Natural killer cell treated with Interleukin-12 subunit alpha and Interleukin-12 subunit beta and Interleukin-15 and Interleukin-18, amount 100 ng/mL, for 72 hours (primary cell): ENCODE measurements around the gene GLYR1. TPM values are rescaled to one million over a fixed set of nuclear protein-coding genes. Genes with fewer than 3 reads are reported as not detected.

Experiments used
- ATAC-seq, 2 donors: fragments of 150-1000 bp; cut with Tn5 transposase in 1 of 2; sonication (Bioruptor Pico), chemical (Tn5 transposase) in 1 of 2; 2 replicates each; pipeline ENCODE4 v1.10.0; 2021
- DNase-seq: peaks from one replicate; pipeline ENCODE4 v3.0.0; 2022; ENCODE audit warnings: low spot score
- H3K27ac Mint-ChIP-seq, 2 donors: 1 replicate in 1 of 2; 2 replicates in 1 of 2; pipeline ENCODE4 v1.8.0; 2022; ENCODE audit warnings: mixed read lengths in 2 of 2, mild to moderate bottlenecking in 1 of 2, moderate library complexity in 1 of 2
- H3K27me3 Mint-ChIP-seq, 2 donors: 1 replicate in 1 of 2; 2 replicates in 1 of 2; pipeline ENCODE4 v1.8.0; 2022; ENCODE audit warnings: mixed read lengths in 2 of 2
- H3K36me3 Mint-ChIP-seq: one replicate; pipeline ENCODE4 v1.8.0; 2022; ENCODE audit warnings: mixed read lengths
- H3K4me1 Mint-ChIP-seq, 2 donors: 1 replicate in 1 of 2; 2 replicates in 1 of 2; pipeline ENCODE4 v1.8.0; 2022; ENCODE audit warnings: low read depth in 2 of 2, mixed read lengths in 2 of 2, mild to moderate bottlenecking in 1 of 2
- H3K4me3 Mint-ChIP-seq: one replicate; pipeline ENCODE4 v1.8.0; 2022; ENCODE audit warnings: mixed read lengths
- H3K9me3 Mint-ChIP-seq: 2 replicates; pipeline ENCODE4 v1.8.0; 2022; ENCODE audit warnings: mixed read lengths
- total RNA-seq, 2 donors: library from RNA; stranded (reverse); gene quantifications; one replicate each; pipeline ENCODE4 v1.2.3, GENCODE V29; 2022

GLYR1 gene
- total RNA-seq, 2 donors from 2014 or later, result 126 to 156 TPM

DNA sequence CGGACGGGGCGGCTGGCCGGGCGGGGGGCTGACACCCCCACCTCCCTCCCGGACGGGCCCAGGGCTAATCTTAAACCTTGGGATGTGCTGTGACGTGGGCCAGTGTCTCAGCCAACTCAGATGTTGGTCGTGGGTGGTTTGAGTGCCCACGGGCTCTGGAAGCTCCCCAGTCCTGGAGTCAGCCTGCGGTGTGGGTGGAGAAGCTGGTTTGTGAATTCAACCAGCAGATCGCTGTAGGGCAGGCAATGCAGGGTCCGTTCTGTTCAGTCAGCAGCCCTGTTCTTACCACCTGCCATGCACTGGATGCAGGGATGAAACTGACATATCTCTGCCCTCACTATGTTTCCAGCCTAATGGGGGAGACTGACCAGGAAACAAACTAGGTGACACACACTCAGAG is 72.1 kb downstream of the GLYR1 start:
- peaks cover 0 to 2% of the 10 kb centered on the region in 2 donors for H3K27me3 Mint-ChIP-seq
- peaks cover under 1% of the 10 kb centered on the region in 2 donors for H3K4me1 Mint-ChIP-seq
- no peak overlapping the region for H3K27ac Mint-ChIP-seq
- no peak overlapping the region for H3K4me3 Mint-ChIP-seq
- H3K36me3 Mint-ChIP-seq, result no peaks in the 10 kb centered on the region
- DNase-seq (no peak), ATAC-seq (peak; percentile 6 to 22)
- no peaks in the 10 kb centered on the region for H3K9me3 Mint-ChIP-seq

DNA sequence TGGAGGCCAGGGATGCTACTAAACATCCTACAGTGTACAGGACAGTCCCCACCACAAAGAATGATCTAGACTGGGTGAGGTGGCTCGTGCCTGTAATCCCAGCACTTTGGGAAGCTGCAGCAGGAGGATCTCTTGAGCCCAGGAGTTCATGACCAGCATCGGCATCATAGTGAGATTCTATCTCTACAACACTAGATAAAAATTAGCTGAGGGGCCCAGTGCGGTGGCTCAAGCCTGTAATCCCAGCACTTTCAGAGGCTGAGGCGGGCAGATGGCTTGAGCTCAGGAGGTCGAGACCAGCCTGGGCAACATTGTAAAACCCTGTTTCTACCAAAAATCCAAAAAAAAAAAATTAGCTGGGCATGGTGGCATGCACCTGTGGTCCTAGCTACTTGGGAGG is 74.7 kb downstream of the GLYR1 start:
- H3K4me1 Mint-ChIP-seq, result peaks cover 15 to 20% of the 10 kb centered on the region in 2 donors
- no peaks in the 10 kb centered on the region for H3K9me3 Mint-ChIP-seq
- peaks cover 0 to 2% of the 10 kb centered on the region in 2 donors for H3K27me3 Mint-ChIP-seq
- H3K27ac Mint-ChIP-seq, result no peak overlapping the region
- H3K36me3 Mint-ChIP-seq, result no peaks in the 10 kb centered on the region
- DNase-seq, result no peak
- no peak overlapping the region for H3K4me3 Mint-ChIP-seq
- ATAC-seq, result no peak

DNA sequence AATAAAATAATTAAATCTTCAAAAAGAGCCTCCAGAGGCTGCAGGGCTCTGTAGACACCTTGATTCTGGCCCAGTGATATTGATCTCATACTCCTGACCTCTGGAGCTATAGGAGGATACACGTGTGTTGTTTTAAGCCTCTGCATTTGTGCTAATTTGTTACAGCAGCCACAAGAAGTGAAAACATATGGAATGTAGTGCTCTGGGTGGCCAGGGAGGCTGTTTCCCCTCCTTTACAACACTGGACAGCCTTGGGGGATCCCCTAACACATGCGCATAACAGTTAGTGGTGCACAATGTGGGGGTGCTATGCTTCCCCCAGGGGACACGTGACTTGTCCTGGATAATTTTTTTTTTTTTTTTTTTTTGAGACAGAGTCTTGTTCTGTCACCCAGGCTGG is 75.4 kb downstream of the GLYR1 start:
- Mint-ChIP-seq H3K27me3 (peaks cover 0 to 2% of the 10 kb centered on the region in 2 donors), H3K9me3 (no peaks in the 10 kb centered on the region), H3K4me1 (peaks cover 17 to 20% of the 10 kb centered on the region in 2 donors), H3K4me3 (no peak overlapping the region), H3K27ac (no peak overlapping the region), H3K36me3 (no peaks in the 10 kb centered on the region)
- ATAC-seq (no peak), DNase-seq (no peak)

DNA sequence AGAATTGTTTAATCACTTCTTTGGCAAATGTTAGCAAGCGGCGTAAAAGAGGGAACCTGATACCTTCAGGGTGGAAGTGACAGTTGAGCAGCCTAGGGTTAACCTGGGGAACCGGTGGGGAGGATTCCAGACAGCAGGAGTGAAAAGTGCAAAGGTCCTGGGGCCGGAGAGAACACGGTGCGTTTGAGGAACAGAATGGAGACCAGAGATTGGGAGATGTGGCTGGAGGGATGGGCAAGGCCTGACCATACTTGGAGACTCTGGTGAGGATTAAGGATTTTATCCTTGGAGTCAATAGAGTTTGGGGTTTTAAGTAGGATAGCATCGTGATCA is 77.8 kb downstream of the GLYR1 start:
- ATAC-seq, result no peak
- Mint-ChIP-seq H3K4me3 (peak overlapping the region; percentile 19), H3K27ac (peak overlapping the region; percentile 77 to 92)

DNA sequence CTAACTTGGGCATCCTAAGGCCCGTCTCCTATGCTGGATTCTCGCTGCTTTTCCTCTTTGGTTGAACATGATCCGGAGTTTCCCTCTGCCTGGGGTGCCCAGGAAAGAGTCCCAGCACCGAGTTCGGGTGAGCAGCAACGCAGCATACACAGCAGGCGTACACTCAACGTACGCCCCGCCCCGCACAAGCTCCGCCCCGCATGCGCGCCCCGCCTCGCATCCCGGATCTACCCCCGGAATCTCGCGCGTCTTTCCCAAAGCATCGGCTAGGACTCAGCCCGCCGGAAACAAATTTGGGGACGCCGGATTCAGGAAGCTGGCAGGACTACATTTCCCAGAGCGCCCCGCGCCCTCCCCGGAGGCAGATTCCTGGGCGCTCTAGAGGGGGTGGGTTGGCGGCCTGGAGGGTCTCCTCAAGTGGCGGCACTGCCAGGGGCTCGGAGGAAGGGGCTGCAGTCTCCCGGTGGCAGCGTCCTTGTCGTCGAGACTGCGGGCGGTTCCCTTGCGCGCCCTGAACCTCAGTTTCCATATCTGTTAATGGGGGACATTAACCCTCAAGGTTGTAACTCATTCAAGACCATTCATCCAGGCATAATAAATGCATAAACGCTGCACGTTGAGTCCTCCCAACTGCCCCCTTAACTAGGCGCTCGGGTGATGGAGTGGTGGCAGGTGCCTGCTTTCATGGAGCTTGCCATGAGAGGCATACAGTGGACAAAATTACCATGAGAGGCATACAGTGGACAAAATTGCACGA is 78.4 kb downstream of the GLYR1 start:
- peak; percentile 89 for DNase-seq
- Mint-ChIP-seq H3K4me1 (peaks cover 21 to 26% of the 10 kb centered on the region in 2 donors), H3K27ac (peak overlapping the region; percentile 77 to 92), H3K36me3 (no peaks in the 10 kb centered on the region), H3K4me3 (peak overlapping the region; percentile 97), H3K27me3 (no peaks in the 10 kb centered on the region), H3K9me3 (no peaks in the 10 kb centered on the region)
- ATAC-seq, result peak; percentile 80 to 87

More for the DNA sequence above, 77.8 kb downstream of the GLYR1 start:
- Mint-ChIP-seq H3K4me1 (peaks cover 21 to 26% of the 10 kb centered on the region in 2 donors), H3K27me3 (no peaks in the 10 kb centered on the region), H3K9me3 (no peaks in the 10 kb centered on the region), H3K36me3 (no peaks in the 10 kb centered on the region)
- no peak for DNase-seq

DNA sequence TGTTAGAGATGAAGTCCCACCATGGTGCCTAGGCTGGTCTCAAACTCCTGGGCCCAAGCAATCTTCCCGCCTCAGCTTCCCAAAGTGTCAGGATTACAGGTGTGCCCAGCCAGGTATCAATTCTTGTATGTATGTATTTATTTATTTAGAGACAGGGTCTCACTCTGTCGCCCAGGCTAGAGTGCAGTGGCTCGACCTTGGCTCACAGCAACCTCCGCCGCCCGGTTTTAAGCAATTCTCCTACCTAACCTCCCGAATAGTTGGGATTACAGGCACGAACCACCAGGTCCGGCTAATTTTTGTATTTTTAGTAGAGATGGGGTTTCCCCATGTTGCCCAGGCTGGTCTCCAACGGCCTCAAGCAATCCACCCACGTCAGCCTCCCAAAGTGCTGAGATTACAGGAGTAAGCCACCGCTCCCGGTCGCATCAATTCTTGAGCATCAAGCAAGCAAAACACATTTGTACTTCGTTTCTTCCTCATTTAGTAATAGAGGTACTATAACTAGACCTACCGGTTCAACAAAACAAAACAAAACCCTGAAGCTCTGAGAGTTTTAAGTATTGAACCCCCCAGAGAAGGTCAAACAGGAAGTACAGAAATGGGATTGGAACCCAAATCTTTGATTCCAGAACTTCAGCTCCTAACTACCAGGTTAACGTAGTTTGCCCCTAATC is 79.1 kb downstream of the GLYR1 start:
- no peak for ATAC-seq
- Mint-ChIP-seq H3K36me3 (no peaks in the 10 kb centered on the region), H3K27me3 (no peaks in the 10 kb centered on the region), H3K27ac (peak overlapping the region; percentile 77 to 92), H3K4me3 (peak overlapping the region; percentile 97), H3K4me1 (peaks cover 21 to 26% of the 10 kb centered on the region in 2 donors), H3K9me3 (no peaks in the 10 kb centered on the region)
- no peak for DNase-seq

DNA sequence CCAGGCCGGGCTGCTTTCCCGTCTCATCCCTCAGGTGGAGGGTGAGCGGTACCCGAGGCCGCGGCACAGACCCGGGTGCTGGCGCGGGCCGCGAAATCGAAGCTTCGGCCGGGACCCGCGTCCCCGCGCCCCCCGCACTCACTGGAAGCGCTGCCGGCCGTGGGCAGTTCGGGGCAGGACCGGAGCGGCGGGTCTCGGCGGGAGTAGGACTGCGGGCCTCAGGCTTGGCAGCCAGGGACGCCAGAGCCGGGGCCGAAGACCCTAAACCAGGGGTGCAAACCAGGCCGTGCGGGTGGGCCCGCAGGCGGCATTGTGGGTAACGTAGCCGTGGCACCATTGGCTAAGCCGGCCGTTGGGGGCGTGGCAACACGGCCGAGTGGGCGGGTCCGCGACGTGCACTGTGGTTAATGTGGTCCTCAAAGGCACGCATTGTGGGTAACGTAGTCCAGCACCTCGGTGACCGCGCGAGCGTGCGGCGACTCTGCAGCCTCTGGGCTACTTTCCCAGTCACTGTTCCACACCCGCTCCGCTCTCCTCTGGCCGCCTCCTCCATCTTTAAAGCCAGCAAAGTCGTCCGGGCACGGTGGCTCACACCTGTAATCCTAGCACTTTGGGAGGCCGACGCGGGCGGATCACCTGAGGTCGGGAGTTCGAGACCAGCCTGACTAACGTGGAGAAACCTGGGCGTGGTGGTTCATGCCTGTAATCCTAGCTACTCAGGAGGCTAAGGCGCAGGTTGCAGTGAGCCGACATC is 80.0 kb downstream of the GLYR1 start, which contains the start of gene ZNF500:
ZNF500 (minus strand) TSS at position 288 of the 754 bp plus-strand sequence. CDS start 1,184 bp downstream, outside the sequence.
- ATAC-seq, result peak; percentile 96
- H3K27ac Mint-ChIP-seq, result peak within 1 kb of the TSS; percentile 77 to 92
- no peaks in the 10 kb centered on the region for H3K27me3 Mint-ChIP-seq
- DNase-seq, result peak; percentile 97
- H3K9me3 Mint-ChIP-seq, result no peaks in the 10 kb centered on the region
- H3K4me3 Mint-ChIP-seq, result peak within 1 kb of the TSS; percentile 97
- H3K36me3 Mint-ChIP-seq, result no peaks in the 10 kb centered on the region
- peaks cover 23 to 26% of the 10 kb centered on the region in 2 donors for H3K4me1 Mint-ChIP-seq

DNA sequence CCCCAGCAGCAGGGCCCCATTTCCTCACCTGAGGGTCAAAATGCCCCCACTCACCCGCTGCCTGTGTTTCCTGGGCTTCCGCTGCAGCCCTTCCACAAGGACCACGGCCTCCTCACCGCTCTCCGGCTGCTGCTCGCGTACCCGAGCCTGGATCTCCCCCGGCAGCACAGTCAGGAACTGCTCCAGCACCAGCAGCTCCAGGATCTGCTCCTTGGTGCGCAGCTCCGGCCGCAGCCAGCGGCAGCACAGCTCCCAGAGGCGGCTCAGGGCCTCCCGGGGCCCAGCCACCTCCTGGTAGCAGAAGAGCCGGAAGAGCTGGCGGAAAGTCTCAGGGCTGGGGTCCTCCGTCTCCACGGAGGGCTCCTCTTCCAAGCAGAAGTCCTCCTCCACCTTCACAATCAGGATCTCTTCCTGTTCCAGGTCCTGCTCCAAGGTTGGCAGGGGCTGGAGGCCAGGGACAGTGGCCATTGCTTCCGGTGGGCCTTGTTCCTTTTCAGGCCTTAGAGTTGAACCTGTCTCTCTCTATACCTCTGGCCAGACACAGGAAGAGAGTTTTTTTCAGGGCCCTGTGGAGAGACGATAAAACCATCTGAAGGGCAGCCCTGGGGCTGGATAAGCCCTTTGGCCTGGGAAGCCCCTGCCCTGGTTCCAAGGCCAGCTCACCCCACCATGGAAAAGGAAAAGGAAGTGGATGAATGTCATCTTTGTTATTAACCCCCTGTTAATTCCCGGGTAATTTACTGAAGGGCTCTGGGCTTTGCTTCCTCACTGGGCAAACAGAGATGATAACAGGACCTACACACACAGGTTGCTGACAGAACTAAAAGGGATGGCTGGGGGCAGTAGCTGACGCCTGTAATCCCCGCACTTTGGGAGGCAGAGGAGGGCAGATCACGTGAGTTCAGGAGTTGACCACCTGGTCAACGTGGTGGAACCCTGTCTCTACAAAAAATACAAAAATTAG is 81.3 kb downstream of the GLYR1 start:
- ATAC-seq (no peak), DNase-seq (no peak)
- H3K27ac Mint-ChIP-seq, result peak overlapping the region; percentile 38 to 82
- peaks cover 23 to 26% of the 10 kb centered on the region in 2 donors for H3K4me1 Mint-ChIP-seq
- no peaks in the 10 kb centered on the region for H3K27me3 Mint-ChIP-seq
- H3K4me3 Mint-ChIP-seq, result peak overlapping the region; percentile 77
- no peaks in the 10 kb centered on the region for H3K9me3 Mint-ChIP-seq
- no peaks in the 10 kb centered on the region for H3K36me3 Mint-ChIP-seq

DNA sequence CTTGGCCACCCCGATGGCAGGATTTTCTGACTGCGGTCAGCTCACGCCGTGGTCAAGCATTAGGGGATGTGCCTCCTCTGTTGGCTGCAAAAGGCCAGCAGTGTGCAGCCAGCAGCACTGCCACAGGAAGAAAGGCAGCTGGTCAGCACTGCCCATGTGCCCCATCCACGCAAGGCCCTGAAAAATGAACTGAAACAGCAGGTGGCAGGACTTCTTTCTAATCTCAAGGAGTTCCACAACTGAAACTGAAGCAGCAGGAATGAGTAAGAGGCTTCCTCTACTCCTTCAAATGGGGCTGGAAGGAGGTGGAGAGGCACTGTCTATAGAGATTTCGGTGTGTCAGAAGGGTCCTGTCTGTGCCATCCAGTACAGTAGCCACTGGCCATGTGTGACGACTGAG is 83.3 kb downstream of the GLYR1 start:
- H3K36me3 Mint-ChIP-seq, result peaks cover 6% of the 10 kb centered on the region
- no peak for ATAC-seq
- H3K9me3 Mint-ChIP-seq, result no peaks in the 10 kb centered on the region
- no peak for DNase-seq
- no peaks in the 10 kb centered on the region for H3K27me3 Mint-ChIP-seq
- no peak overlapping the region for H3K27ac Mint-ChIP-seq
- H3K4me3 Mint-ChIP-seq, result no peak overlapping the region
- peaks cover 16 to 17% of the 10 kb centered on the region in 2 donors for H3K4me1 Mint-ChIP-seq

DNA sequence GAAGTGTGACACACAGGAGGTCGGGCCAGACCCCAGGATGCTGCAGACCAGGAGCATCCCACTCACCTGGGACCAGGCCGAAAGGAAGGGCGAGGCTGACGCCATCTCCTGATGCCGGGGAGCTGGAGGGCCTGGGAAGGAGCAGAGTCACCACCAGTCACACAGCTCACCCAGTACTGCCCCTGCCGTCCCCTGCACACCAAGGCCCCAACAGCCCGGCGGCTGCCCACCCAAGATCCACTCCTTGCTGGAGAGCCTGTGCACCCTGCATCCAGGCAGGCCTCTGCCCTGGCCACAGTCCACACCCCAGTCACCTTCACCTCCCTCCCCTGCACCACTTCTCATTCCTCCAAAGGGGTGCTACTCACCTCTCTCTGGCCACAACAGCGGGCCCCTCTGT is 84.9 kb downstream of the GLYR1 start:
- peaks cover 6% of the 10 kb centered on the region for H3K36me3 Mint-ChIP-seq
- H3K4me1 Mint-ChIP-seq, result peaks cover 6 to 7% of the 10 kb centered on the region in 2 donors
- H3K9me3 Mint-ChIP-seq, result no peaks in the 10 kb centered on the region
- DNase-seq (no peak), ATAC-seq (no peak)
- H3K27ac Mint-ChIP-seq, result no peak overlapping the region
- H3K27me3 Mint-ChIP-seq, result no peaks in the 10 kb centered on the region
- H3K4me3 Mint-ChIP-seq, result no peak overlapping the region

DNA sequence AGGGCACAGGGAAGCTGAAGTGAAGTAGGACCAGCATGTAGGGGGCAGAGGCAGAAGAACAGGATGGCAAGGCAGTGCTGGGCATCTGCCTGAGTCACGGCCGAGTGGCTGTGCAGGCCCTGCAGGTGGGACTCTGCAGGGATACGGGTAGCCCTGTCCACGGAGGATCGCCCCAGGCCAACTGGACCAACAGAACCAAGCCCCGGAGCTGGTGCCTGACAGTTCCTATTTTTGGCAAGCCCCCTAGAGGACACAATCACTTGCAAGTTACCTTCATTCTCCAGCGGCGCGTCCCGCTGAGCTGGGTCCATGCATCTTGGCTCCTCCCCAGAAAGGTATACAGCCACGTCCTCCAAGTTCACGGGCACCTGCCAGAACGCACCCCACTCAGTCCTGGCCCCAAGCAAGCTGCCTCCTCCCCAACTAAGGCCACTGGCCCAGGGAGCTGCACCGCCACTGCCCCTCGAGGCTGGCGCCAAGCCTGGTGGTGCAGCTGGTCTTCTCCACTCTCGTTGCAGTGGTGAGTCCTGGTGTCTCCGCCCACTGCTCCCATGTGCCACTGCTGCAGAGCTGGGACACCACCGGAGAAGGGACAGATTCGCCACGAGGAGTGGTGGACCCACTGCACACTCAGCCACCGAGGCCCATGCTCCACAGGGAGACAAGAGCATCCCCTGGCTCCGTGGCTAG is 86.7 kb downstream of the GLYR1 start:
- peaks cover 0 to 2% of the 10 kb centered on the region in 2 donors for H3K4me1 Mint-ChIP-seq
- no peaks in the 10 kb centered on the region for H3K27me3 Mint-ChIP-seq
- no peaks in the 10 kb centered on the region for H3K9me3 Mint-ChIP-seq
- no peak overlapping the region for H3K4me3 Mint-ChIP-seq
- H3K36me3 Mint-ChIP-seq, result peaks cover 12% of the 10 kb centered on the region
- no peak for ATAC-seq
- no peak for DNase-seq
- H3K27ac Mint-ChIP-seq, result no peak overlapping the region

DNA sequence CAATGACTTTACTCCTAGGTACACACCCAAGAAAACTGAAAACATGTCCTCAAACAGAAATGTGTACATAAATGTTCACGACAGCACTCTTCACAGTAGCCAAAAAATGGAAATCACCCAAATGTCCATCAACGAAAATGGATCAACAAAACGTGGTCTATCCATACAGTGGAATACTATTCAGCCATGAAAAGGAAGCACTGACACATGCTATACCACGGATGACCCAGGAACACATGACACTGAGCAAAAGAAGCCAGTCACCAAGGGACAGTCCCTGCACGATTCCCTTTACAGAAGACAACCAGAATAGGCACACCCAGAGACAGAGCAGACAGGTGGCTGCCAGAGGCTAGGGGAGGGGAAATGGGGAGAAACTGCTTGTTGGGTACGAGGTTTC is 91.4 kb downstream of the GLYR1 start:
- DNase-seq (no peak), ATAC-seq (no peak)
- Mint-ChIP-seq H3K27ac (no peak overlapping the region), H3K36me3 (peaks cover 12% of the 10 kb centered on the region), H3K27me3 (no peaks in the 10 kb centered on the region), H3K9me3 (no peaks in the 10 kb centered on the region), H3K4me3 (no peak overlapping the region), H3K4me1 (no peaks in the 10 kb centered on the region)
